Stimulated activated CD8-positive, alpha-beta memory T cell treated with anti-CD3 and anti-CD28 coated beads, Interleukin-12 subunit alpha, Interleukin-12 subunit beta, amount 100 ng/mL, for 24 hours (primary cell): Measurements from ENCODE around the gene CCSER1.

Experiments used
- DNase-seq: peaks from one replicate; pipeline ENCODE4 v3.0.0-alpha.2; 2020; ENCODE audit errors: extremely low read depth

CCSER1 gene

GRCh38 chr4:90198086-90198847 lies 71.1 kb downstream of the CCSER1 start:
- DNase-seq, result no peak

GRCh38 chr4:90207887-90208454 lies 80.8 kb downstream of the CCSER1 start:
- no peak for DNase-seq

- no peak for DNase-seq
Observed at GRCh38 chr4:90209922-90210321, 82.7 kb downstream of the CCSER1 start.

GRCh38 chr4:90211174-90211573 lies 84.0 kb downstream of the CCSER1 start:
- no peak for DNase-seq

- DNase-seq, result no peak
Observed at GRCh38 chr4:90215286-90215685, 88.1 kb downstream of the CCSER1 start.

- DNase-seq, result no peak
Observed at GRCh38 chr4:90219822-90220221, 92.6 kb downstream of the CCSER1 start.

GRCh38 chr4:90220459-90220858 lies 93.3 kb downstream of the CCSER1 start:
- no peak for DNase-seq

- DNase-seq, result no peak
Observed at GRCh38 chr4:90226734-90227133, 99.5 kb downstream of the CCSER1 start.

GRCh38 chr4:90227177-90227576 lies 100.0 kb downstream of the CCSER1 start:
- DNase-seq, result no peak

GRCh38 chr4:90234916-90235547 lies 107.8 kb downstream of the CCSER1 start:
- DNase-seq, result no peak

- DNase-seq, result no peak
Observed at GRCh38 chr4:90237751-90238530, 110.7 kb downstream of the CCSER1 start.

- DNase-seq, result no peak
Observed at GRCh38 chr4:90240333-90240732, 113.1 kb downstream of the CCSER1 start.

- DNase-seq, result no peak
Observed at GRCh38 chr4:90241008-90241407, 113.8 kb downstream of the CCSER1 start.

GRCh38 chr4:90245837-90246236 lies 118.6 kb downstream of the CCSER1 start:
- no peak for DNase-seq

- no peak for DNase-seq
Observed at GRCh38 chr4:90246816-90247215, 119.6 kb downstream of the CCSER1 start.

GRCh38 chr4:90254357-90254756 lies 127.2 kb downstream of the CCSER1 start:
- no peak for DNase-seq

GRCh38 chr4:90274175-90274574 lies 147.0 kb downstream of the CCSER1 start:
- DNase-seq, result no peak

GRCh38 chr4:90280954-90281353 lies 153.8 kb downstream of the CCSER1 start:
- no peak for DNase-seq

GRCh38 chr4:90281541-90282355 lies 154.6 kb downstream of the CCSER1 start:
- DNase-seq, result no peak

- no peak for DNase-seq
Observed at GRCh38 chr4:90290345-90290744, 163.2 kb downstream of the CCSER1 start.

GRCh38 chr4:90292438-90292837 lies 165.2 kb downstream of the CCSER1 start:
- no peak for DNase-seq

- DNase-seq, result no peak
Observed at GRCh38 chr4:90293320-90293719, 166.1 kb downstream of the CCSER1 start.
